ENCODE measurements around the gene NR2C2. TPM values are rescaled to one million over a fixed set of nuclear protein-coding genes. Genes with fewer than 3 reads are reported as not detected.

The NR2C2 gene
- total and polyA plus RNA-seq, 2 donors (not counting 1 experiment from before 2014, with no cell fraction given) = 22.8 to 96.9 TPM

DNA sequence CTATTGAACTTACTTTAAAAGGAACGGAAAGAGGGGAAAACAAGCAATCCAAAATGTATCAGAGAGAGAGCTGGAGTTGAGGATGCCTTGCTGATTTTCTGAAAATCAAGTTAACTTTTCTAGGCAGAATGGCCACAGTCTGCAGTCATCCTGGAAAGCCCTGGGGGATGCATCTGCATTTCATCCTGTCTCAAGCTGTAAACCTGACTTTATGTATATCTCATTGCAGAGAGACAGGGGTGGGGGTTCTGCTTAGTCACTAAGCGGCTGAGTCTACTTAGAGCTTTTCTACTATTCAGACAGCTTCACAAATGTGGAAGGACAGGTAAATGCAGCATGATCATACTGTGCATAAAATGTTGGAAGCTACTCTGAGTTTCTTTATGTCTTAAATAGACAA lies 76.3 kb downstream of the NR2C2 start:
- POLR2A ChIA-PET = no interaction called here
- Histone ChIP-seq H3K27ac (ENCODE audit: low read length in 2 of 2) (no peak overlapping the region), H3K4me2 (replicated peaks; ENCODE audit: low read depth, low read length, poor library complexity, severe bottlenecking) (no peak overlapping the region), H2AFZ (ENCODE audit: insufficient read depth, low read depth, low read length, poor library complexity, severe bottlenecking) (no peak overlapping the region), H3K79me2 (ENCODE audit: control insufficient read depth, insufficient read depth, low read length) (peaks cover 6% of the 10 kb centered on the region), H4K20me1 (ENCODE audit: control insufficient read depth, insufficient read depth, low read length, poor library complexity, severe bottlenecking) (no peaks in the 10 kb centered on the region), H3K9ac (ENCODE audit: low read length) (no peak overlapping the region), H3K9me3 (ENCODE audit: control extremely low read depth in 1 of 3, control insufficient read depth in 2 of 3, insufficient read depth in 1 of 3, low read length in 2 of 3) (no peaks in the 10 kb centered on the region), H3K4me1 (ENCODE audit: control insufficient read depth in 2 of 2, insufficient read depth in 2 of 2, low read length in 2 of 2) (no peaks in the 10 kb centered on the region), H3K36me3 (replicated peaks in 1 of 2; ENCODE audit: control extremely low read depth in 1 of 2, control insufficient read depth in 1 of 2, extremely low read depth in 1 of 2, insufficient read depth in 2 of 2, low read length in 1 of 2) (peaks cover 3 to 70% of the 10 kb centered on the region in 2 experiments), H3K27me3 (replicated peaks in 1 of 4; ENCODE audit: control extremely low read depth in 1 of 4, control insufficient read depth in 3 of 4, insufficient read depth in 4 of 4, low read length in 3 of 4) (no peaks in the 10 kb centered on the region), H3K4me3 (ENCODE audit: control extremely low read depth in 1 of 5, extremely low read depth in 1 of 5, insufficient read depth in 1 of 5, low read depth in 2 of 5, low read length in 4 of 5) (no peak overlapping the region)
- no peak for ATAC-seq (ENCODE audit: low read depth)
- intact Hi-C loops (cut with micrococcal nuclease) = no loop called here
- Mint-ChIP-seq H3K9me3 (ENCODE audit: insufficient read depth) (no peaks in the 10 kb centered on the region), H3K27ac (no peak overlapping the region), H3K4me3 (no peak overlapping the region), H3K4me1 (no peaks in the 10 kb centered on the region), H3K27me3 (no peaks in the 10 kb centered on the region)
- WGBS (ENCODE audit: insufficient coverage) = 100% methylated on average over 2 of the region's 2 CpGs
- TF ChIP-seq CTCF (IDR thresholded peaks at IDR 0.05) (no peak), EZH2 (IDR thresholded peaks at IDR 0.05; ENCODE audit: borderline replicate concordance, insufficient read depth, low read depth, low read length, poor library complexity, severe bottlenecking) (no peak)
- CTCF ChIA-PET = no interaction called here
- DNase-seq = no peak

- ChIA-PET CTCF (interaction anchor here (1.0 kb wide), 1 partner anchor 108 kb away, joined by 3 read pairs; no protein-coding TSS in a partner anchor), POLR2A (no interaction called here)
- Histone ChIP-seq H3K9me3 (ENCODE audit: control extremely low read depth in 1 of 3, control insufficient read depth in 2 of 3, insufficient read depth in 1 of 3, low read length in 2 of 3) (no peaks in the 10 kb centered on the region), H3K9ac (ENCODE audit: low read length) (no peak overlapping the region), H3K27ac (ENCODE audit: low read length in 2 of 2) (no peak overlapping the region), H4K20me1 (ENCODE audit: control insufficient read depth, insufficient read depth, low read length, poor library complexity, severe bottlenecking) (no peaks in the 10 kb centered on the region), H3K36me3 (replicated peaks in 1 of 2; ENCODE audit: control extremely low read depth in 1 of 2, control insufficient read depth in 1 of 2, extremely low read depth in 1 of 2, insufficient read depth in 2 of 2, low read length in 1 of 2) (peaks cover 0 to 72% of the 10 kb centered on the region in 2 experiments), H3K4me2 (replicated peaks; ENCODE audit: low read depth, low read length, poor library complexity, severe bottlenecking) (no peak overlapping the region), H3K79me2 (ENCODE audit: control insufficient read depth, insufficient read depth, low read length) (peaks cover 6% of the 10 kb centered on the region), H3K27me3 (replicated peaks in 1 of 4; ENCODE audit: control extremely low read depth in 1 of 4, control insufficient read depth in 3 of 4, insufficient read depth in 4 of 4, low read length in 3 of 4) (no peaks in the 10 kb centered on the region), H3K4me1 (ENCODE audit: control insufficient read depth in 2 of 2, insufficient read depth in 2 of 2, low read length in 2 of 2) (no peaks in the 10 kb centered on the region), H2AFZ (ENCODE audit: insufficient read depth, low read depth, low read length, poor library complexity, severe bottlenecking) (no peak overlapping the region), H3K4me3 (ENCODE audit: control extremely low read depth in 1 of 5, extremely low read depth in 1 of 5, insufficient read depth in 1 of 5, low read depth in 2 of 5, low read length in 4 of 5) (no peak overlapping the region)
- ATAC-seq (ENCODE audit: low read depth) (no peak), DNase-seq (no peak)
- Mint-ChIP-seq H3K4me1 (no peaks in the 10 kb centered on the region), H3K4me3 (no peak overlapping the region), H3K9me3 (ENCODE audit: insufficient read depth) (no peaks in the 10 kb centered on the region), H3K27ac (no peak overlapping the region), H3K27me3 (no peaks in the 10 kb centered on the region)
- intact Hi-C loops (cut with micrococcal nuclease) = no loop called here
- TF ChIP-seq EZH2 (IDR thresholded peaks at IDR 0.05; ENCODE audit: borderline replicate concordance, insufficient read depth, low read depth, low read length, poor library complexity, severe bottlenecking) (no peak), CTCF (IDR thresholded peaks at IDR 0.05) (no peak)
Measured at GRCh38 chr3:15029625-15030024, 82.2 kb downstream of the NR2C2 start.

Data from B cell (primary cell).